Measurements from ENCODE around the gene PDGFRA. TPM values are rescaled to one million over a fixed set of nuclear protein-coding genes. Genes with fewer than 3 reads are reported as not detected.

Gene PDGFRA
- total and polyA plus RNA-seq, 4 donors = 6.5 to 37.0 (median 7.6) TPM

DNA sequence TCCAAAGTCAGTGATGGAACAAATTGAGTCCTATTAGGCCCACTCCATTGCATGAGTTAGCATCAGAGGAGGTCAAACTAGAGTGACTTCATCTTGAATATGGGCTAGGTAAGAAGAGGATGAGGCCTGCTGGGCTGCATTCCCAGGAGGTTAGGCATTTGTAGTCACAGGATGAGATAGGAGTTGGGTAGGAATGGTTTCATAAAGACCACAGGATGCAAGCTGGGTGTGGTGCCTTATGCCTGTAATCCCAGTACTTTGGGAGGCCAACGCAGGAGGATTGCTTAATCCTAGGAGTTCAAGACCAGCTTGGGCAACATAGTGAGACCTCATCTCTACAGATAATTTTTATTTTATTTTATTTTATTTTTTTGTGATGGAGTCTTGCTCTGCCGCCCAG, 26.8 kb downstream of the PDGFRA start:
- WGBS = 89% methylated on average over 2 of the region's 2 CpGs

More for the DNA sequence above, 26.8 kb downstream of the PDGFRA start:
- Histone ChIP-seq H3K27me3 (ENCODE audit: control insufficient read depth in 4 of 4, insufficient read depth in 4 of 4, low read length in 3 of 4) (no peaks in the 10 kb centered on the region), H3K27ac (ENCODE audit: low read depth in 1 of 2, low read length in 2 of 2) (no peak overlapping the region), H3K9ac (ENCODE audit: low read depth in 1 of 2, low read length in 2 of 2) (no peak overlapping the region), H3K4me1 (ENCODE audit: control insufficient read depth in 4 of 4, insufficient read depth in 4 of 4, low read length in 3 of 4) (no peaks in the 10 kb centered on the region), H3K9me3 (ENCODE audit: control insufficient read depth in 4 of 4, low read length in 3 of 4) (no peaks in the 10 kb centered on the region), H3K4me3 (ENCODE audit: low read depth in 1 of 3, low read length in 3 of 3) (no peak overlapping the region), H3K36me3 (ENCODE audit: control insufficient read depth in 4 of 4, insufficient read depth in 3 of 4, low read depth in 1 of 4, low read length in 3 of 4) (no peaks in the 10 kb centered on the region)
- no peak for DNase-seq (ENCODE audit: low spot score)
- TF ChIP-seq, protein P1, sequence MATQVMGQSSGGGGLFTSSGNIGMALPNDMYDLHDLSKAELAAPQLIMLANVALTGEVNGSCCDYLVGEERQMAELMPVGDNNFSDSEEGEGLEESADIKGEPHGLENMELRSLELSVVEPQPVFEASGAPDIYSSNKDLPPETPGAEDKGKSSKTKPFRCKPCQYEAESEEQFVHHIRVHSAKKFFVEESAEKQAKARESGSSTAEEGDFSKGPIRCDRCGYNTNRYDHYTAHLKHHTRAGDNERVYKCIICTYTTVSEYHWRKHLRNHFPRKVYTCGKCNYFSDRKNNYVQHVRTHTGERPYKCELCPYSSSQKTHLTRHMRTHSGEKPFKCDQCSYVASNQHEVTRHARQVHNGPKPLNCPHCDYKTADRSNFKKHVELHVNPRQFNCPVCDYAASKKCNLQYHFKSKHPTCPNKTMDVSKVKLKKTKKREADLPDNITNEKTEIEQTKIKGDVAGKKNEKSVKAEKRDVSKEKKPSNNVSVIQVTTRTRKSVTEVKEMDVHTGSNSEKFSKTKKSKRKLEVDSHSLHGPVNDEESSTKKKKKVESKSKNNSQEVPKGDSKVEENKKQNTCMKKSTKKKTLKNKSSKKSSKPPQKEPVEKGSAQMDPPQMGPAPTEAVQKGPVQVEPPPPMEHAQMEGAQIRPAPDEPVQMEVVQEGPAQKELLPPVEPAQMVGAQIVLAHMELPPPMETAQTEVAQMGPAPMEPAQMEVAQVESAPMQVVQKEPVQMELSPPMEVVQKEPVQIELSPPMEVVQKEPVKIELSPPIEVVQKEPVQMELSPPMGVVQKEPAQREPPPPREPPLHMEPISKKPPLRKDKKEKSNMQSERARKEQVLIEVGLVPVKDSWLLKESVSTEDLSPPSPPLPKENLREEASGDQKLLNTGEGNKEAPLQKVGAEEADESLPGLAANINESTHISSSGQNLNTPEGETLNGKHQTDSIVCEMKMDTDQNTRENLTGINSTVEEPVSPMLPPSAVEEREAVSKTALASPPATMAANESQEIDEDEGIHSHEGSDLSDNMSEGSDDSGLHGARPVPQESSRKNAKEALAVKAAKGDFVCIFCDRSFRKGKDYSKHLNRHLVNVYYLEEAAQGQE (IDR thresholded peaks at IDR 0.05) = no peak
- TF ChIP-seq SP1 (IDR thresholded peaks at IDR 0.05) (no peak), FOXA2 (IDR thresholded peaks at IDR 0.05) (no peak), YY1 (IDR thresholded peaks at IDR 0.05) (no peak), FOXA1 (IDR thresholded peaks at IDR 0.05) (no peak), HNF4A (conservative IDR thresholded peaks at IDR 0.05) (no peak), JUND (IDR thresholded peaks at IDR 0.05) (no peak), HNF4G (IDR thresholded peaks at IDR 0.05) (no peak), TAF1 (conservative IDR thresholded peaks at IDR 0.05) (no peak), EGR1 (IDR thresholded peaks at IDR 0.05; ENCODE audit: low read depth in 2 of 2) (no peak), RXRA (IDR thresholded peaks at IDR 0.05) (no peak), RAD21 (IDR thresholded peaks at IDR 0.05) (no peak), GABPA (IDR thresholded peaks at IDR 0.05 in 1 of 2, conservative IDR thresholded peaks at IDR 0.05 in 1 of 2) (no peak), NR2F2 (IDR thresholded peaks at IDR 0.05) (no peak)
- TF ChIP-seq, protein P2, sequence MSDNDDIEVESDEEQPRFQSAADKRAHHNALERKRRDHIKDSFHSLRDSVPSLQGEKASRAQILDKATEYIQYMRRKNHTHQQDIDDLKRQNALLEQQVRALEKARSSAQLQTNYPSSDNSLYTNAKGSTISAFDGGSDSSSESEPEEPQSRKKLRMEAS (IDR thresholded peaks at IDR 0.05) = no peak
- TF ChIP-seq, protein P3, sequence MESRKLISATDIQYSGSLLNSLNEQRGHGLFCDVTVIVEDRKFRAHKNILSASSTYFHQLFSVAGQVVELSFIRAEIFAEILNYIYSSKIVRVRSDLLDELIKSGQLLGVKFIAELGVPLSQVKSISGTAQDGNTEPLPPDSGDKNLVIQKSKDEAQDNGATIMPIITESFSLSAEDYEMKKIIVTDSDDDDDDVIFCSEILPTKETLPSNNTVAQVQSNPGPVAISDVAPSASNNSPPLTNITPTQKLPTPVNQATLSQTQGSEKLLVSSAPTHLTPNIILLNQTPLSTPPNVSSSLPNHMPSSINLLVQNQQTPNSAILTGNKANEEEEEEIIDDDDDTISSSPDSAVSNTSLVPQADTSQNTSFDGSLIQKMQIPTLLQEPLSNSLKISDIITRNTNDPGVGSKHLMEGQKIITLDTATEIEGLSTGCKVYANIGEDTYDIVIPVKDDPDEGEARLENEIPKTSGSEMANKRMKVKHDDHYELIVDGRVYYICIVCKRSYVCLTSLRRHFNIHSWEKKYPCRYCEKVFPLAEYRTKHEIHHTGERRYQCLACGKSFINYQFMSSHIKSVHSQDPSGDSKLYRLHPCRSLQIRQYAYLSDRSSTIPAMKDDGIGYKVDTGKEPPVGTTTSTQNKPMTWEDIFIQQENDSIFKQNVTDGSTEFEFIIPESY (IDR thresholded peaks at IDR 0.05) = no peak
- TF ChIP-seq, protein P4, sequence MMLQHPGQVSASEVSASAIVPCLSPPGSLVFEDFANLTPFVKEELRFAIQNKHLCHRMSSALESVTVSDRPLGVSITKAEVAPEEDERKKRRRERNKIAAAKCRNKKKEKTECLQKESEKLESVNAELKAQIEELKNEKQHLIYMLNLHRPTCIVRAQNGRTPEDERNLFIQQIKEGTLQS (IDR thresholded peaks at IDR 0.05) = no peak
- TF ChIP-seq, protein P5, sequence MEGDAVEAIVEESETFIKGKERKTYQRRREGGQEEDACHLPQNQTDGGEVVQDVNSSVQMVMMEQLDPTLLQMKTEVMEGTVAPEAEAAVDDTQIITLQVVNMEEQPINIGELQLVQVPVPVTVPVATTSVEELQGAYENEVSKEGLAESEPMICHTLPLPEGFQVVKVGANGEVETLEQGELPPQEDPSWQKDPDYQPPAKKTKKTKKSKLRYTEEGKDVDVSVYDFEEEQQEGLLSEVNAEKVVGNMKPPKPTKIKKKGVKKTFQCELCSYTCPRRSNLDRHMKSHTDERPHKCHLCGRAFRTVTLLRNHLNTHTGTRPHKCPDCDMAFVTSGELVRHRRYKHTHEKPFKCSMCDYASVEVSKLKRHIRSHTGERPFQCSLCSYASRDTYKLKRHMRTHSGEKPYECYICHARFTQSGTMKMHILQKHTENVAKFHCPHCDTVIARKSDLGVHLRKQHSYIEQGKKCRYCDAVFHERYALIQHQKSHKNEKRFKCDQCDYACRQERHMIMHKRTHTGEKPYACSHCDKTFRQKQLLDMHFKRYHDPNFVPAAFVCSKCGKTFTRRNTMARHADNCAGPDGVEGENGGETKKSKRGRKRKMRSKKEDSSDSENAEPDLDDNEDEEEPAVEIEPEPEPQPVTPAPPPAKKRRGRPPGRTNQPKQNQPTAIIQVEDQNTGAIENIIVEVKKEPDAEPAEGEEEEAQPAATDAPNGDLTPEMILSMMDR (IDR thresholded peaks at IDR 0.05; ENCODE audit: low read depth, low read length, missing input control) = no peak

Measured in liver (tissue), 9 donors.